GM18520 (cell line): Measurements from ENCODE around the gene BRAF.
"Not testable (repeated sequence)": the region's sequence is repeated elsewhere in the genome, so short reads cannot be mapped to it uniquely, and the experiment has no call there.

Experiments
- ATAC-seq: cut with Tn5 transposase; IDR thresholded peaks from one replicate; pipeline ENCODE4 v1.9.1; 2021; ENCODE audit not compliant: unreplicated experiment

BRAF gene

DNA sequence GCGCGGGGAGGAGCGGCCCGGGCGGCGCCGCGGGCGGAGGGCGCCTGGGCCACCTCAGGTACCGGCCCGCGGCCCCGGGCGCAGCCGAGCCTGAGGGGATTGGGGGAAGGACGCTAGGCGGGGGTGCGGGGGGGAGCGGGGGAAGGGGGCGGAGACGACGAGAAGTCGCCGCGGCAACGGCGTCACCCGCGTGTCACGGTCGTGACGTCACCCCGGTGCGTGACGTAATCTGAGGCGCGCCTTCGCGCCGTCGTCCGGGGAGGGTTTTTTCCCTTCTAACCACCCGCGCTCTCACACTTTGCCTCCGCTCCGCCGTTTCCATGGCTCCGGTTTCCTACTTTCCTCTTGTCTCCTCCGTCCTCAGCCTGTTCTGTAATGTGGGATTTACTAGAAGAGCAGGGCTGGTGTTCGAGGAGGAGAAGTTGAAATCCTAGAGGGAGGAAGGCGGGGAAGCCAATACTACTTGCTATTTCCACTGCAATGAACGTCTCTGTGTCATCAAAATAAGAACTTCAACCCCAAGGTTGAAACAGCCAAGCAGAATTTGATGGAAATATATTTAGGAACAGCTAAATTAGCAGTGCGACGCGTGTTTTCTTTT lies at the start of gene BRAF:
TSS of gene BRAF (minus strand) at position 109 of the 601 bp plus-strand sequence. CDS start 226 bp downstream, outside the sequence.
- ATAC-seq, result peak; percentile 39

GRCh38 chr7:140972876-140973829 lies 48.4 kb upstream of the BRAF start:
- no peak for ATAC-seq

- no peak for ATAC-seq
Observed at GRCh38 chr7:140972344-140972743, 47.6 kb upstream of the BRAF start.

DNA sequence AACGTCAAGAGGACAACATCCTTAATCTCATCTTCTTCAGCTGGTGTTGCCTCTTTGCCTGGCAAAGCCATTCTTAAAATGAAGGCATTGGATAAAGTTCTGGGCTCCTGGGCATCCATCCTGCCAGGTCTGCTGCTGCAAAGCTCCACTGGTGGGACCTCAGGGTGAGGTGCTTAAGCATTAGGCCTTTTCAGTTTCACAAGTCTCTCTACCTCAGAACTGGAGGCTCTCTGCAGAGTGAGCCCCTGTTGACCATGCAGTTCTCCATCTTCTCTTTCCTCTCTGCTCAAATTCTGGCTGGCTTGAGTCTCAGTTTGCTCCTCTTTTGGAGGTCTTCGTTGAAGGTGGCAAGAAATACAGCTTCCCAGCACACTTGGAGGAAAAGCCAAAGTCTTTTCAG lies 42.7 kb upstream of the BRAF start:
- ATAC-seq, result no peak

DNA sequence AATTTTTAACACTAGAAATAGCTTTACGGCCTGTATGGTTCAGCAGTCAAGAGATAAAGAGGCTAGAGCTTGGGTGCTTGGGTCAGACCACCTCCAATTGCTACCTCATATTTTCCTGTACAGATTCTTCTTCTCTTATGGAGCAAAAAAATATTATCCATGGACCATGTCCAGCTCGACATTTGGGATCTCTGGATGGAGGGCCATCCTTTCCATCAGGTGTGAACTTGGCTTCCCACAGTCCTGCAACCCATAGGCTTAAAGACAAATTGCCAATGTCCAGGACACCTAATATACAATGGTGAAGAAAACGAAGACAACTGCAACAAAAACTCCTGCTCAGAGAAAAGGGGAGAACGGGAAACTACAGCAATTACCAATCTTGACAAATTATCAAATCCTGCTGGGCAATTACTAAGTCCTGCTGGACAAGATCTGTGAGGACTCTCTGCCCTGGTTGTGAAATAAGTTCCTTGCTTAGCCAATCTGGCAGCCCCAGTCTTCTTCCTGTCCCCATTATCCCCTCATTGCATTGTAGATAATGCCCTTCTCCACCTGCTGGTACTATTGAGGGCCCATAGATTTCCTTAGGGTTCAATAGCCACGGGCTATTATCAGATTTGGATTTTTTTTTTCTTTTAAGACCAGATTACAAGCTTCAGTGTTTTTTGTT lies 42.0 kb upstream of the BRAF start:
- ATAC-seq, result no peak

DNA sequence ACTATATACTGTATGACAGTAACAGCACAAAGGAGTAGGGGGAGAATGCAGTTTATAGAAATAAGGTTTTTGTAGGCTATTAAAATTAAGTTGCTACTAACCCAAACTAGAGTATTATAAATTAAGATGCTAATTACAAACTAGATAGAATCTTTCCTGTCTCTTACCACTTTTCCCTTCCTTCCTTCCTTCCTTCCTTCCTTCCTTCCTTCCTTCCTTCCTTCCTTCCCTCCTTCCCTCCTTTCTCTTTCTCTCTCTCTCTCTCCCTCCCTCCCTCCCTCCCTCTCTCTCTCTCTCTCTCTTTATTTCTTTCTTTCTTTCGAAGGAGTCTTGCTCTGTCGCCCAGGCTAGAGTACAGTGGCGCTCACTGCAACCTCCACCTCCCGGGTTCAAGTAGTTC lies 36.4 kb upstream of the BRAF start:
- no peak for ATAC-seq

- ATAC-seq, result not testable (repeated sequence)
Observed at GRCh38 chr7:140956997-140957396, 32.3 kb upstream of the BRAF start.

- no peak for ATAC-seq
Observed at GRCh38 chr7:140945940-140946339, 21.2 kb upstream of the BRAF start.

- ATAC-seq, result not testable (repeated sequence)
Observed at GRCh38 chr7:140942242-140942641, 17.5 kb upstream of the BRAF start.

DNA sequence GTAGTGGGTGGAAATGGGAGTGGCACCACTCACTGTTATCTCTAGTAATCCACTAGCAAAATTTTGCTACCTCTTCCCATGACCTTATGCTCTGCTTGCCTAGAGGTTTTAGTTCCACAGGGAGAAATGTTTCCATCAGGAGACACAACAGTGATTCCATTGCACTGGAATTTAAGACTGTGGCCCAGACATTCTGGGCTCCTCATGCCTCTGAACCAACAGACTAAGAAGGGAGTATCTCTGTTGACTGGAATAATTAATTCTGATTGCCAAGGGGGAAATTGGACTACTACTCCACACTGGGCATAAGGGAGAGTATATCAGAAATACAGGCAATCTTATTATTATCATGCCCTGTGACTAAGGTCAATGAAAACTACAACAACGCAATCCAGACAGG lies 16.2 kb upstream of the BRAF start:
- no peak for ATAC-seq

DNA sequence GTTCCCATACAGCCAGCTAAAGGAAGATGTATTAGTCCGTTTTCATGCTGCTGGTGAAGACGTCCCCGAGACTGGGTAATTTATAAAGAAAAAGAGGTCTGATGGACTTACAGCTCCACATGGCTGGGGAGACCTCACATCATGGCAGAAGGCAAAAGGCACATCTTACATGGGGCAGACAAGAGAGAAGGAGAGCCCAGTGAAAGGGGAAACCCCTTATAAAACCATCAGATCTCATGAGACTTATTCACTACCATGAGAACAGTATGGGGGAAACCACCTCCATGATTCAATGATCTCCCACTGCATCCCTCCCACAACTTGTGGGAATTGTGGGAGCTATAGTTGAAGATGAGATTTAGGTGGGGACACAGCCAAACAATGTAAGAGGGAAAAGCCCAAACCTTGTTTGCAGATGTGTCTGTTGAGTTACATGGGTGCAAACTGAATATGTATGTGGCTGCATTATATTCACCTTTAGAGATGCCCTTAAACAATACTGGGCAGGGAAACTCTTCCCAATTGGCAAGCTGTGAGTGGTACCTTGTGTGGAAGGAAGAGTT lies 13.1 kb upstream of the BRAF start:
- ATAC-seq, result no peak

DNA sequence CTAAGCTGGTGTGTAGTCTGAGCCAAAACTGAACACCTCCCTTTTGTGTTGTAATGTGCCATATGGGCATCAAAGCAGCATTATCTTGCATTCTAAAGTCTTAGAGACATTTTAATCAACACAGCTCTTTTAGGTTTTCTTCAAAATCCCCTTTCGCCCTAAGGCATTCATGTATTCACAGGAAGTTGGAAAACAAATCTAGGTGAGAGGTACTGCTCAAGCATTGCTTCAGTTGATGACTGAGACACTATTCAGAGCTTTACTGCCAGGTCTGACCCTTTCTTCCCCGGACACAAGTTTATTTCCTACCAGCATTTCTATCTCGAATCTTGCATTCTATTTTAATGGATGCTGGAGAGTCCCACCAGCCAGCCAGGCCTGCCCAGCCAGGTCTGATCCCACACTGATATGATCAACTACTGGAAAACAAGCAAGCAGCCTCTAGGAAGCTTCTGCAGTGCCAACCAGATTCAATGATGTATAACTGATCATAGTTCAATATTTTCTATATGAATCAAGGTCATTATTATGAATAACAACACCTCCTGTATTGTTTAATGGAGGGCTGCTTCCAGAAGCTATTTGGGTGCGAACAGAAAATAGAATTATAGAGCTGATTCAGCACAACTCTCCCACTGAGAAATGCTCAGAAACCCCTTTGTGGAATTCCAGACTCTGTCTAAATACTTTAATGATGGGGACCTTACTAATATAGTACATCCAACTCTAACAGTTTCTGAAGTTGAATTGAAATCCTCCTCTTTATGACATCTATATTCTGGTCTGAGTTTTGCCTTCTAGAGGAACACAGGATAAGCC lies 4.0 kb upstream of the BRAF start:
- ATAC-seq, result no peak

DNA sequence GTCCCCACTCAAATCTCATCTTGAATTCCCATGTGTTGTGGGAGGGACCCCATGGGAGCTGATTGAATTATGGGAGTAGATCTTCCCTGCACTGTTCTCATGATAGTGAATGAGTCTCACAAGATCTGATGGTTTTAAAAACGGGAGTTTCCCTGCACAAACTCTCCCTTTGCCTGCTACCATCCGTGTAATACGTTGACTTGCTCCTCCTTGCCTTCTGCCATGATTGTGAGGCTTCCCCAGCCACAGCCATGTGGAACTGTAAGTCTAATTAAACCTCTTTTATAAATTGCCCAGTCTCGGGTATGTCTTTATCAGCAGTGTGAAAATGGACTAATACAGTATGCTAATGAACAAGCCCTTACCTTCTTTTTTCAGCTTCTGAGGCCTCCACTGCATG lies 3.2 kb upstream of the BRAF start:
- not testable (repeated sequence) for ATAC-seq

DNA sequence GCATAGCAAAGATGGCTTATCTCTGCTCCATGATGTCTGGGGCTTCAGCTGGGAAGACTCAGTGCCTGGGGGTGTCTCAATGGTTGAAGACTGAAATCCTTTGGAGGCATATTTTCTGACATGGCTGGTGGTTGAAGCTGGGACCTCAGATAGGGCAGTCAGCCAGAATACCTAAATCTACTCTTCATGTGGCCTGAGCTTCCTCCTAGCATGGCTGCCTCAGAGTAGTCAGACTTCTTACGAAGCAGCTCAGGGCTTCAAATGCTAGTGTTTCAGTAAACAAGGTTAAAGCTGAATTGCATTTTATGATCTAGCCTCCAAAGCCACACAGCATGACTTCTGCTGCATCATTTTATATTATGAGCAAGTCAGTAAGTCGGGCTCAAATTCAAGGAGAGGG lies 2.6 kb upstream of the BRAF start:
- no peak for ATAC-seq

DNA sequence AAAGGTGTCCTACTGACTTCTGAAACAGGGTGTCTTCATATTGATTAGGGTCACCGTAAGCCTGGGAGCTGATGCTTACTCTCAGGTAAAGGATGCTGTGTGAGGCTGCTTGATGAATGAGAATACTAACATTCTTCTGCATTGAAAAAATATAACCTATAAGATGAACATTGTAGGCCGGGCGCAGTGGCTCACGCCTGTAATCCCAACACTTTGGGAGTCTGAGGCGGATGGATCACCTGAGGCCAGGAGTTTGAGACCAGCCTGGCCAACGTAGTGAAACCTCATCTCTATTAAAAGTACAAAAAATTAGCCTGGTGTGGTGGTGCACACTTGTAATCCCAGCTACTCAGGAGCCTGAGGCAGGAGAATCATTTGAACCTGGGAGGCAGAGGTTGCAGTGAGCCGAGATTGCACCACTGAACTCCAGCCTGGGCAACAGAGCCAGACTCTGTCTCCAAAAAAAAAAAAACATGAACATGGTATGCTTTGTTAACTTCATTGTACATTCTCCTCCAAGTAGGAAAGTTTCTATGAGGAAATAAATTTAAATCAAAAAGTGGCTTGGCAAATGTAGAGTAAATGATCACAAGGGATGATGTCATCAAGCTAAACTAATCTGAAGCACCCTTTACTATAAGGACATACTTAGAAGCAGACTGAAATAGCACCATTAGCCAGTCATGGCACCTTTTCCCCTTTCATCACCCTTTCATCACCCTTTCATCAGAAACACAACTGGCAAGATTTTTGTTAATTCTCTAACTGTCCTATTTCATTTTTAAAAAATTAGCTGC lies 1.5 kb upstream of the BRAF start:
- ATAC-seq, result no peak

- peak; percentile 64 for ATAC-seq
Observed at GRCh38 chr7:140924019-140924820, 509 bp downstream of the BRAF start.

- no peak for ATAC-seq
Observed at GRCh38 chr7:140923358-140924006, 1.2 kb downstream of the BRAF start.

DNA sequence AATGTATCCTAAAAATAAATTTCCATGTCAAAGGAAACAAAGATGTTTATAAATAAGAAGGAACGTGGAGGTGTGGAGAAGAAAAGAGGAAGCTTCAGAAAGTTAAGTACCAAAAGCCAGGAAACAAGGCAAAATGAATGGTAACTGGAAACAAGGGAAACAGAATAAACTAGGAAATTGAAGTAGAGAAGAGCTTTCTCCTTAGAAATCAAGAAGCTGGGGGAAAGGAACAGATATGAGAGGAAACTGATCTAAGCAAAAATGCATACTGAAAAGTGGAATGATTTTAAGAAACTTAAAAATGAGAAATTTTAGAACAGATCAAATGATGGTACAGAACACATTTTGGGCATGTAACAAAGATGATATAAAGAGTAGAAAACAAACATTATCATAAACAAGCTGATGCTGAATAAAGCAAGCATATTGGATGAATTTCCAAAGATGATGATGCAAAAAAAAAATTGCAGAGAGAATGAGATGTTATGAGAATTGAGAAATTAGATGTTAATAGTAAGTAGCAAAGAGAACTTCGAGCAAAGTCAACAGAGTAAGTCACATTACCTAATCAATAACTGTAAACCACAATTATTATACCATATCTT lies 1.9 kb downstream of the BRAF start:
- ATAC-seq, result no peak
